ENCODE measurements around the gene KLLN. TPM values are rescaled to one million over a fixed set of nuclear protein-coding genes. Genes with fewer than 3 reads are reported as not detected.
A peak's percentile ranks its signal among the peaks of the same experiment; 100 is the strongest.
"Not testable (repeated sequence)": the region's sequence is repeated elsewhere in the genome, so short reads cannot be mapped to it uniquely, and the experiment has no call there.

KLLN gene
- total RNA-seq, 2 donors from 2014 or later = 0.14 TPM

DNA sequence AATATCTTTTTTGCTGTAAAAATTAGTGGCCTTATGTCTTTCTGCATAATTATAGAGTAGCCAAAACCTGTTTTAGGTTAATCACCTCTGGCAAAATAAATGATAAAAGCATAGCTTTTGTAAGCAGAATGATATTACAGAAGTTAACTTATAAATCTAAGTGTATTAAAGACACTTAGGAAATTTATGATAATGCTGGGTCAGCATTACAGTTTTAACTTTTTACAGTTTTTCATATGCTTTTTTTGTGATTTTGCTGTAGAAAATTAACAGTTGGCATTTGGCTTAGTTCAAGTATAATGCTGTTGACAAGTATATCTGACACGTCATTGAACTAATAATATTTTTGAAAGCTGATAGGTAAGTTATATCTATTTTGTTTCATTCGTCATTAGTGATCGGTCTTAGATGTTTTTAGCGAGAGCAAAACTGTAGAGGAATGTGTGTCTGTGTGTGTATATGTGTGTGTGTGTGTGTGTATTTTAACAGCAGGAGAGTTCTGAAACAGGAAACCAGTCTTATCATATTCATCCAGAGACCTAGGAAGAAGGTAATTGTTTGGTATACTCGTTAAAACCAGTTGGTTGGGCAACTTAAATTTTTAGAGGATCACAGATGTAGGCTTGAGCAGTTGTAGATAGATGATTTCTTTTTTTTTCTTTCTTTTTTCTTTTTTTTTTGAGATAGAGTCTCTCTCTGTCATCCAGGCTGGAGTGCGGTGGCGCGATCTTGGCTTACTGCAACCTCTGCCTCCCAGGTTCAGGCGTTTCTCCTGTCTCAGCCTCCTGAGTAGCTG lies 15.5 kb upstream of the KLLN start:
- no peaks in the 10 kb centered on the region for H3K9me3 ChIP-seq
- DNase-seq (ENCODE audit: low spot score) (no peak), ATAC-seq (ENCODE audit: insufficient number of reproducible peaks, low FRiP score, low read depth) (no peak)
- H3K27me3 ChIP-seq (replicated peaks; ENCODE audit: insufficient read depth) = no peaks in the 10 kb centered on the region
- TF ChIP-seq, protein P1, sequence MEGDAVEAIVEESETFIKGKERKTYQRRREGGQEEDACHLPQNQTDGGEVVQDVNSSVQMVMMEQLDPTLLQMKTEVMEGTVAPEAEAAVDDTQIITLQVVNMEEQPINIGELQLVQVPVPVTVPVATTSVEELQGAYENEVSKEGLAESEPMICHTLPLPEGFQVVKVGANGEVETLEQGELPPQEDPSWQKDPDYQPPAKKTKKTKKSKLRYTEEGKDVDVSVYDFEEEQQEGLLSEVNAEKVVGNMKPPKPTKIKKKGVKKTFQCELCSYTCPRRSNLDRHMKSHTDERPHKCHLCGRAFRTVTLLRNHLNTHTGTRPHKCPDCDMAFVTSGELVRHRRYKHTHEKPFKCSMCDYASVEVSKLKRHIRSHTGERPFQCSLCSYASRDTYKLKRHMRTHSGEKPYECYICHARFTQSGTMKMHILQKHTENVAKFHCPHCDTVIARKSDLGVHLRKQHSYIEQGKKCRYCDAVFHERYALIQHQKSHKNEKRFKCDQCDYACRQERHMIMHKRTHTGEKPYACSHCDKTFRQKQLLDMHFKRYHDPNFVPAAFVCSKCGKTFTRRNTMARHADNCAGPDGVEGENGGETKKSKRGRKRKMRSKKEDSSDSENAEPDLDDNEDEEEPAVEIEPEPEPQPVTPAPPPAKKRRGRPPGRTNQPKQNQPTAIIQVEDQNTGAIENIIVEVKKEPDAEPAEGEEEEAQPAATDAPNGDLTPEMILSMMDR (IDR thresholded peaks at IDR 0.05) = no peak
- peaks cover 66 to 76% of the 10 kb centered on the region in 2 donors for H3K4me1 ChIP-seq (ENCODE audit: control insufficient read depth in 1 of 2, low read depth in 2 of 2)
- no peak overlapping the region for H3K4me3 ChIP-seq
- no peak overlapping the region for H3K27ac ChIP-seq
- H3K36me3 ChIP-seq = peaks cover 3% of the 10 kb centered on the region

DNA sequence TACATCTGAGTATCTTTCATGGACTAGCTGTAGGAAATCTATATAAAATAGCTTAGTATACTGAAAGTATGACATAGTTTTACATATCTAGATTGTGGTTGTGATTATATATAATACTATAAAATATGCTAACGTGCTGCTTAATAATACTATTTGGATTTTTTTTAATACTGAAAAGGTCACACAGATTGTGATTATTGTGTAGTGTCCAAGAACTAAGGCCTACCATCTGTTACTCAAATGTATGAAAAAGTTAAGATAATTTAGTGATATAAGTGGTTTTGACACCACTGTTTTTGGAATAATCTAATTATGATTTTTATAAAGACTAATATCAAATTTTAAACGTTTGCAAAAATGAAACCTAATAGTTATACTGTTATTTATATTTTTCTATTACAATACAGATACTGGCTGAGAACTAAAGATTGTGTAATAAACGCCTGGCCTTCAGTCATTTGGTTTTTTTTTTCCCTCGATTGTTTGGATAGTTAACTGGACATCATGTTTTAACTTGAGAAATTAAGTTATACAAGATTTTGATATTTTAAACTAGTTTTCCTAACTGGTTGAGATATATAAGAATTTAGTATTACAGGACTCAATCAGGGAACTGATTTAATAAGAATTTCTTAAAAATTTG lies 12.7 kb upstream of the KLLN start:
- H3K9me3 ChIP-seq = no peaks in the 10 kb centered on the region
- TF ChIP-seq, protein P1 (IDR thresholded peaks at IDR 0.05) = no peak
- DNase-seq (ENCODE audit: low spot score) (no peak), ATAC-seq (ENCODE audit: insufficient number of reproducible peaks, low FRiP score, low read depth) (no peak)
- no peak overlapping the region for H3K4me3 ChIP-seq
- H3K4me1 ChIP-seq (ENCODE audit: control insufficient read depth in 1 of 2, low read depth in 2 of 2) = peaks cover 54 to 80% of the 10 kb centered on the region in 2 donors
- no peak overlapping the region for H3K27ac ChIP-seq
- no peaks in the 10 kb centered on the region for H3K27me3 ChIP-seq (replicated peaks; ENCODE audit: insufficient read depth)
- no peaks in the 10 kb centered on the region for H3K36me3 ChIP-seq

DNA sequence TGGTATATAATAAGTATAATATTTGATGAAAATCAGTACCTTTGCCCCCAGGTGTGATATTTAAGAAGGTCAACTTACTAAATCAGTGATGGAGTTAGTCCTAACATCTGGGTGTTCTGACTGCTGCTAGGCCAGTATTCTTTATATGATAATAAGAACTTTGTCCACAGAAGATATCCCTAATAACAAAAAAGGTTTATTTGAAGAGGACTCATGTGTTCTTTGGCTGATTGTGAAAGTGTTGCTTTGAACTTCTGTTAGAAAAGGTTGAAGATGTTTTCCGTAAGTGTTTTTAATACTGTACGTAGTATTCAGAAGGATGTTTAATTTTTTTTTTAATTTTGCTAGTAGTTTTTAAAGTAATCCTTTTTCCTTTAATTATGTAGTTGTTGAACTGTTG lies 10.3 kb upstream of the KLLN start:
- ATAC-seq (ENCODE audit: insufficient number of reproducible peaks, low FRiP score, low read depth) = no peak
- TF ChIP-seq, protein P1 (IDR thresholded peaks at IDR 0.05) = no peak
- Histone ChIP-seq H3K9me3 (no peaks in the 10 kb centered on the region), H3K27ac (no peak overlapping the region), H3K4me3 (peak overlapping the region; percentile 30), H3K27me3 (replicated peaks; ENCODE audit: insufficient read depth) (no peaks in the 10 kb centered on the region), H3K4me1 (ENCODE audit: control insufficient read depth in 1 of 2, low read depth in 2 of 2) (peaks cover 59 to 85% of the 10 kb centered on the region in 2 donors), H3K36me3 (no peaks in the 10 kb centered on the region)
- DNase-seq (ENCODE audit: low spot score) = no peak

DNA sequence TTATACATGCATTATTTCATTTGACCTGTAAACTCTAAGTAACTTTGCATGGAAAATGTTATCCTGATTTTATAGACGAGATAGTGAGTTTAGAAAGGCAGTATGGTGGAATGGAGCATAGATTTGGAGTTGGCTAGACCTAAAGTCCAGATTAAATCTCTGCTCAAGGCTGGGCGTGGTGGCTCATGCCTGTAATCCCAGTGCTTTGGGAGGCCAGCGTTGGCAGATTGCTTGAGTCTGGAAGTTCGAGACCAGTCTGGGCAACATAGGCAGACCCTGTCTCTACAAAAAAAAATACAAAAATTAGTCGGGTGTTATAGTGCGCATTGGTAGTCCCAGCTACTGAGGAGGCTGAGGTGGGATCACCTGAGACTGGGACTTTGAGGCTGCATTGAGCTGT lies 9.5 kb upstream of the KLLN start:
- H3K27me3 ChIP-seq (replicated peaks; ENCODE audit: insufficient read depth) = no peaks in the 10 kb centered on the region
- DNase-seq (ENCODE audit: low spot score) = no peak
- peaks cover 53 to 80% of the 10 kb centered on the region in 2 donors for H3K4me1 ChIP-seq (ENCODE audit: control insufficient read depth in 1 of 2, low read depth in 2 of 2)
- no peak for ATAC-seq (ENCODE audit: insufficient number of reproducible peaks, low FRiP score, low read depth)
- no peak overlapping the region for H3K4me3 ChIP-seq
- H3K27ac ChIP-seq = no peak overlapping the region
- TF ChIP-seq, protein P1 (IDR thresholded peaks at IDR 0.05) = no peak
- H3K36me3 ChIP-seq = no peaks in the 10 kb centered on the region
- no peaks in the 10 kb centered on the region for H3K9me3 ChIP-seq

DNA sequence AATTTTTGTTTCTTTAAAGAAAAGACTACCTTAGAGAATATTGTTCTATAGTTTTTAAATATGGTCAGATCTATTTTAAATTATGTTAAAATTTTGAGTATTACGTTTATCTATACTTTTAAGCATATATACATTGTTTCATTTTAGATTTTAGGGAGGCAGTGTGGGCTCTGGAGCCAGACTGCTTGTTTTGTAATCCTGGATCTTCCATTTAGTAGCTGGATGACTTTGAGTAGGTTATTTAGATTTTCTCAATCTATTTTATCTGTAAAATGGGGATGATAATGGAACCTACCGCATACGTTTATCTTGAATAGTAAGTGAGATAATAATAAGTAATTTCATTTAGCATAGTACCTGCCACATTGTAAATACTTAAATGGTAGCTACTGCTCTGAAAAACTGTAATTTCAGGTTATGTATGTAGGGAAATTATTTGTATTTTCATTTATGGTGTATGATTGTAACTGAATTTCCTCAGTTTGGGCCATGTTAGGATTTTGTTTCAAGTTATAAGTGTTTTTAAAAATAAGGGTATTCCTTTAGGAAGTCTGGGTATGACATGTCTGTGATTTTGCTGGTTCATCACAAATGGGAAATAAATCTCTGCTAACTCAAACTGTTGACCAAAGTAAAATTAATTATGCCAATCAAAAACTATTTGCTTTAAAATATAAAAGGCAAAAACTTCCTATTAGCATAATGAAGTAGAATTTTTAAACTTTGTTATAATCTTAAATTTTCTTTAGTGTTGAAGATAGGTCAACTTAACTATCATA lies 6.6 kb upstream of the KLLN start:
- Histone ChIP-seq H3K27ac (peak overlapping the region in 1 of 2 donors; percentile 7), H3K4me3 (peak overlapping the region; percentile 94), H3K4me1 (ENCODE audit: control insufficient read depth in 1 of 2, low read depth in 2 of 2) (peaks cover 31 to 57% of the 10 kb centered on the region in 2 donors), H3K27me3 (replicated peaks; ENCODE audit: insufficient read depth) (no peaks in the 10 kb centered on the region), H3K9me3 (no peaks in the 10 kb centered on the region), H3K36me3 (no peaks in the 10 kb centered on the region)
- DNase-seq (ENCODE audit: low spot score) (no peak), ATAC-seq (ENCODE audit: insufficient number of reproducible peaks, low FRiP score, low read depth) (no peak)
- TF ChIP-seq, protein P1 (IDR thresholded peaks at IDR 0.05) = no peak

DNA sequence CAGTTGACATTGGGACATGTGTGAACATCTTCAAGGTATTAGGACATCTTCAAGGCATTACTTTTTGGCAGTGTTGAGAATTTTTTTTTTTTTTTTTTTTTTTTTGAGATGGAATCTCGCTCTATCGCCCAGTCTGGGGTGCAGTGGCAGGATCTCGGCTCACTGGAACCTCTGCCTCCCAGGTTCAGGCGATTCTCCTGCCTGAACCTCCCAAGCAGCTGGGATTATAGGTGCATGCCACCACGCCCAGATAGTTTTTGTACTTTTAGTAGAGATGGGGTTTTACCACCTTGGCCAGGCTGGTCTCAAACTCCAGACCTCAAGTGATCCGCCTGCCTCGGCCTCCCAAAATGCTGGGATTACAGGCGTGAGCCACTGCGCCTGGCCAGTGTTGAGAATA lies 5.8 kb upstream of the KLLN start:
- H3K27me3 ChIP-seq (replicated peaks; ENCODE audit: insufficient read depth); DNase-seq (ENCODE audit: low spot score); H3K27ac ChIP-seq; H3K9me3 ChIP-seq; H3K36me3 ChIP-seq; ATAC-seq (ENCODE audit: insufficient number of reproducible peaks, low FRiP score, low read depth): not testable (repeated sequence)
- Histone ChIP-seq H3K4me1 (ENCODE audit: control insufficient read depth in 1 of 2, low read depth in 2 of 2) (peaks cover 23 to 51% of the 10 kb centered on the region in 2 donors), H3K4me3 (peak overlapping the region; percentile 94)
